ENCODE data around the gene OR10H1. TPM values are rescaled to one million over a fixed set of nuclear protein-coding genes. Genes with fewer than 3 reads are reported as not detected.

Gene OR10H1
- total RNA-seq, 4 donors from 2014 or later, result not detected

DNA sequence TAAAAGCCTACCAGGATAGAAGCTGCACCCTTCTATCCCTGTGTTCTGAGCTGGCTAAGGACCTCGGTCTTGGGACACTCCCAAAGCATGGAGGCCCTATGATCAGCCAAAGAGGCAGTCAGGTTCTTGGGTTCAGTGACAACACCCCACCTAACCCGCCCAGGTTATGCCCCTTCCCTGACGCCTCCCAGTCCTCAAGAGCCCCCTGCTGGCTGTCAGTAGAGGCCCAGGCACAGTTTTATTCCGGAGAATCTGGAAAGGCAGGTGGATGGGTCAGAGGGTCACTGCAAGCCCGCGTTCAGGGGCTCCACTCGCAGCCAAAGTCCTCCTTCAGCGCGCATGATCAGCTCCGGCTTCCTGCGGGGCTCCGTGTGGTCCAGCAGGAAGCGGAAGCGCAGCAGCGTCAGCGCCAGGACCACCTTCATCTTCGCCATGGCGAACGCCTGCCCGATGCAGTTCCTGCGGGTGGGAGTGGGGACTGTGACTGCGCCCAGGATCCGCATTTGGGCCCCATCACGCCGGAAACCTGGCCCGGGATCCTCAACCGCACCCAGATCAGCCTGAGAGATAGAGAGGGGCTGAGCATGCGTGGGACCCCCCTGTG, 55.4 kb downstream of the OR10H1 start:
- H3K27ac ChIP-seq, result no peak overlapping the region
- H3K36me3 ChIP-seq, result no peaks in the 10 kb centered on the region
- no peaks in the 10 kb centered on the region for H3K27me3 ChIP-seq
- TF ChIP-seq, protein P1, sequence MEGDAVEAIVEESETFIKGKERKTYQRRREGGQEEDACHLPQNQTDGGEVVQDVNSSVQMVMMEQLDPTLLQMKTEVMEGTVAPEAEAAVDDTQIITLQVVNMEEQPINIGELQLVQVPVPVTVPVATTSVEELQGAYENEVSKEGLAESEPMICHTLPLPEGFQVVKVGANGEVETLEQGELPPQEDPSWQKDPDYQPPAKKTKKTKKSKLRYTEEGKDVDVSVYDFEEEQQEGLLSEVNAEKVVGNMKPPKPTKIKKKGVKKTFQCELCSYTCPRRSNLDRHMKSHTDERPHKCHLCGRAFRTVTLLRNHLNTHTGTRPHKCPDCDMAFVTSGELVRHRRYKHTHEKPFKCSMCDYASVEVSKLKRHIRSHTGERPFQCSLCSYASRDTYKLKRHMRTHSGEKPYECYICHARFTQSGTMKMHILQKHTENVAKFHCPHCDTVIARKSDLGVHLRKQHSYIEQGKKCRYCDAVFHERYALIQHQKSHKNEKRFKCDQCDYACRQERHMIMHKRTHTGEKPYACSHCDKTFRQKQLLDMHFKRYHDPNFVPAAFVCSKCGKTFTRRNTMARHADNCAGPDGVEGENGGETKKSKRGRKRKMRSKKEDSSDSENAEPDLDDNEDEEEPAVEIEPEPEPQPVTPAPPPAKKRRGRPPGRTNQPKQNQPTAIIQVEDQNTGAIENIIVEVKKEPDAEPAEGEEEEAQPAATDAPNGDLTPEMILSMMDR (IDR thresholded peaks at IDR 0.05), result peak in 4 of 6 experiments; percentile 19 to 59 (median 46)
- no peak for TF ChIP-seq POLR2A (IDR thresholded peaks at IDR 0.05)
- no peaks in the 10 kb centered on the region for H3K4me1 ChIP-seq
- no peak overlapping the region for H3K4me3 ChIP-seq
- DNase-seq, result no peak
- H3K9me3 ChIP-seq, result no peaks in the 10 kb centered on the region

DNA sequence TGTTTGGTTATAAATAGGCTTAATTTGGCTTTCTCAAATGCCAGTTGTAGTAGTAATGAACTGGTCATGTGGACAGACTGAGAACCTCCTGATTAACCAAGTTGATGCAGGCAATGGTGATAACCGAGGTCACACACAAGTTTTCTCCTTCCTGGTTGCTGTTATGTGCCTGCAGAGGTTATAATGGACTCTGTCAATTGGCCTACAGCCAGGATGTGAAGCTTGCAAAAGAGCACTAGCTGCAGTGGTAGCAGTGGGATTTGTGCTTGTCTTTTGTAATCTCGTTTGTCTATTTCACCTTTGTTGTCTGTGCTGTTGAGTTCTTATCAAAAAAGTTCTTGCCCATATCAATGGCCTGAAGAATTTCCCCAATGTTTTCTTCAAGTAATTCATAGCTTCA, 57.1 kb downstream of the OR10H1 start:
- TF ChIP-seq, protein P1 (IDR thresholded peaks at IDR 0.05), result no peak
- TF ChIP-seq POLR2A (IDR thresholded peaks at IDR 0.05), result no peak
- DNase-seq, result no peak
- no peaks in the 10 kb centered on the region for H3K9me3 ChIP-seq
- no peak overlapping the region for H3K27ac ChIP-seq
- H3K36me3 ChIP-seq, result no peaks in the 10 kb centered on the region
- no peaks in the 10 kb centered on the region for H3K27me3 ChIP-seq
- no peaks in the 10 kb centered on the region for H3K4me1 ChIP-seq
- no peak overlapping the region for H3K4me3 ChIP-seq

Other genes starting within 250 kb of the OR10H1 start
- not detected for gene CYP4F8, start 200.4 kb downstream of the OR10H1 start, total RNA-seq
- 100 to 1,000 TPM in 1 of 4 donors, 10 to 100 TPM in 3; 23.9 to 164 (median 73.9) TPM for gene CYP4F3, start 174.8 kb downstream of the OR10H1 start, total RNA-seq
- 100 to 1,000 TPM in 3 of 4 donors, 10 to 100 TPM in 1; 64.4 to 736 (median 551) TPM for gene CYP4F12, start 142.6 kb downstream of the OR10H1 start, total RNA-seq
- not detected for gene OR10H2, start 87.6 kb downstream of the OR10H1 start, total RNA-seq
- gene OR10H3, start 77.7 kb downstream of the OR10H1 start, total RNA-seq, result not detected
- not detected for gene OR10H5, start 28.0 kb downstream of the OR10H1 start, total RNA-seq
- 100 to 1,000 TPM in 3 of 4 donors, 10 to 100 TPM in 1; 19.8 to 915 (median 698) TPM for gene CYP4F2, start 82.4 kb upstream of the OR10H1 start, total RNA-seq
- 10 to 100 TPM in 3 of 4 donors, not detected in 1; 42.0 to 65.3 (median 49.5) TPM for gene CYP4F11, start 118.9 kb upstream of the OR10H1 start, total RNA-seq
- gene OR10H4, start 133.3 kb upstream of the OR10H1 start, total RNA-seq, result not detected